OCI-LY3 (cell line): ENCODE data around the gene DMRT2.

Source experiments
- H2AFZ ChIP-seq: fragments of 200-600, 300-600 bp; shearing (Covaris generic); 2 replicates; pipeline ENCODE4 v1.6.0; 2014; ENCODE audit warnings: antibody characterized with exemption, low read depth, low read length
- H3K27ac ChIP-seq: fragments of 200-600, 300-600 bp; sonication (generic); 2 replicates; pipeline ENCODE4 v1.5.1; 2014; ENCODE audit warnings: mild to moderate bottlenecking, low read length, moderate library complexity, mixed read lengths
- H3K27me3 ChIP-seq: fragments of 200-600, 300-600 bp; sonication (generic); 2 replicates; pipeline ENCODE4 v1.6.1; 2014; ENCODE audit warnings: low read depth, low read length, mixed read lengths
- H3K36me3 ChIP-seq: fragments of 200-600, 300-600 bp; sonication (generic); replicated peaks from 2 replicates; pipeline ENCODE3; 2014; ENCODE audit warnings: low read depth, low read length, mixed read lengths
- H3K4me1 ChIP-seq: fragments of 300-600, 200-600 bp; sonication (generic); 2 replicates; pipeline ENCODE4 v1.6.1; 2014; ENCODE audit warnings: low read length, mixed read lengths
- H3K4me2 ChIP-seq: fragments of 200-600, 300-600 bp; sonication (generic); 2 replicates; pipeline ENCODE4 v1.6.1; 2014; ENCODE audit warnings: low read length, mixed read lengths
- H3K4me3 ChIP-seq: fragments of 300-600, 200-600 bp; sonication (generic); 2 replicates; pipeline ENCODE4 v1.5.1; 2014; ENCODE audit warnings: antibody characterized with exemption, mild to moderate bottlenecking, low read length, moderate library complexity
- H3K79me2 ChIP-seq: fragments of 300-600, 200-600 bp; shearing (Covaris generic); 2 replicates; pipeline ENCODE4 v1.6.1; 2014; ENCODE audit warnings: mild to moderate bottlenecking, low read length, mixed read lengths
- H3K9ac ChIP-seq: fragments of 300-600, 200-600 bp; shearing (Covaris generic); 2 replicates; pipeline ENCODE4 v1.6.0; 2014; ENCODE audit warnings: mild to moderate bottlenecking, low read length, moderate library complexity
- H3K9me3 ChIP-seq: fragments of 200-600, 300-600 bp; shearing (Covaris generic); 2 replicates; pipeline ENCODE4 v1.6.1; 2014; ENCODE audit warnings: low read length, mixed read lengths; ENCODE audit not compliant: insufficient read depth
- H4K20me1 ChIP-seq: fragments of 200-600, 300-600 bp; sonication (generic); 2 replicates; pipeline ENCODE4 v1.6.1; 2016; ENCODE audit warnings: low read length, mixed read lengths; ENCODE audit not compliant: insufficient read depth
- EZH2phosphoT487 ChIP-seq: fragments of 200-600 bp; shearing (Covaris generic); IDR thresholded peaks from 2 replicates; pipeline ENCODE4 v1.6.1; 2018; ENCODE audit warnings: antibody characterized with exemption, mixed run types, low read depth
- TF ChIP-seq, protein P1 (sequence below): fragments of 200-600, 300-600 bp; sonication (generic); IDR thresholded peaks from 2 replicates; pipeline ENCODE4 v1.5.1; 2014; ENCODE audit warnings: antibody characterized with exemption, low read length, low read depth

Gene DMRT2

DNA sequence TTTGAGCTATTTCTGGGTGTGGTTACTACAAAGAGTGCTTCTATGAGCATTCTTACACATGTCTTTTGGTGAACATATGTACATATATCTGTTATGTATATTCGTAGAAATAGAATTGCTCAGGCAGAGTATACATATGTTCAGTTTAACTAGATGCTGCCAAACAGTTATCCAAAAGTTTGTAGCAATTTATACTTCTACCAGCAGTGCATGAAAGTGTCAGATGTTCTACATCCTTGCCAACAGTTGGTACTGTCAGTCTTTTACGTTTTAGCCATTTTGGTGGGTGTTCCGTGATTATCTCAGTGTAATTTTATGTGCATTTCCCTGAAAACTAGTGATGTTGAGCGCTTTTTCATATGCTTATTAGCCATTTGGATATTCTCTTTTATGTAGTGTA, 35.9 kb upstream of the DMRT2 start:
- H3K27ac ChIP-seq, result no peak overlapping the region

DNA sequence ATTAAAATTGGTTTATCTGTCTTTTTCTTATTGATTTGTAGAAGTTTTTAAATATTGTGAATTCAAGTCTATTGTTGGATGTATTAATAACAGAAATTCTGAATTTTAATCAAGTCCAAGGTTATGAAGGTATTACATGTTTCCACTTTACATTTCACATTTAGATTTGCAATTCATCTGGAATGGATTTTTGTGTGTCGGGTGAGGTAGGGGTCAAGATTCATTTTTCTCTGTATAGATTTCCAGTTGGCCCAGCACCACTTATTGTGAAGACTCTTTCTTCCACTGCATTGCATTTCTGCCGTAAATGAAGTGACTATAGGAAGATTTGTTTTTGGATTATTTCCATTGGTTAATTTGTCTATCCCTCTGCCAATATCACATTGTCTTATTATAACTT, 35.5 kb upstream of the DMRT2 start:
- Histone ChIP-seq H3K4me1 (no peaks in the 10 kb centered on the region; the same call in 1 of the 2 replicates), H3K27me3 (no peaks in the 10 kb centered on the region), H4K20me1 (no peaks in the 10 kb centered on the region), H3K79me2 (no peaks in the 10 kb centered on the region), H3K9me3 (no peaks in the 10 kb centered on the region), H3K9ac (no peak overlapping the region), H2AFZ (no peak overlapping the region), H3K4me2 (no peak overlapping the region), H3K4me3 (no peak overlapping the region), H3K27ac (no peak overlapping the region), H3K36me3 (no peaks in the 10 kb centered on the region)
- TF ChIP-seq, protein P1, sequence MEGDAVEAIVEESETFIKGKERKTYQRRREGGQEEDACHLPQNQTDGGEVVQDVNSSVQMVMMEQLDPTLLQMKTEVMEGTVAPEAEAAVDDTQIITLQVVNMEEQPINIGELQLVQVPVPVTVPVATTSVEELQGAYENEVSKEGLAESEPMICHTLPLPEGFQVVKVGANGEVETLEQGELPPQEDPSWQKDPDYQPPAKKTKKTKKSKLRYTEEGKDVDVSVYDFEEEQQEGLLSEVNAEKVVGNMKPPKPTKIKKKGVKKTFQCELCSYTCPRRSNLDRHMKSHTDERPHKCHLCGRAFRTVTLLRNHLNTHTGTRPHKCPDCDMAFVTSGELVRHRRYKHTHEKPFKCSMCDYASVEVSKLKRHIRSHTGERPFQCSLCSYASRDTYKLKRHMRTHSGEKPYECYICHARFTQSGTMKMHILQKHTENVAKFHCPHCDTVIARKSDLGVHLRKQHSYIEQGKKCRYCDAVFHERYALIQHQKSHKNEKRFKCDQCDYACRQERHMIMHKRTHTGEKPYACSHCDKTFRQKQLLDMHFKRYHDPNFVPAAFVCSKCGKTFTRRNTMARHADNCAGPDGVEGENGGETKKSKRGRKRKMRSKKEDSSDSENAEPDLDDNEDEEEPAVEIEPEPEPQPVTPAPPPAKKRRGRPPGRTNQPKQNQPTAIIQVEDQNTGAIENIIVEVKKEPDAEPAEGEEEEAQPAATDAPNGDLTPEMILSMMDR, result no peak
- no peak for TF ChIP-seq EZH2phosphoT487

More for the DNA sequence above, 35.9 kb upstream of the DMRT2 start:
- no peak overlapping the region for H3K4me3 ChIP-seq
- H4K20me1 ChIP-seq, result no peaks in the 10 kb centered on the region
- no peaks in the 10 kb centered on the region for H3K9me3 ChIP-seq
- H3K27me3 ChIP-seq, result no peaks in the 10 kb centered on the region
- no peaks in the 10 kb centered on the region for H3K36me3 ChIP-seq
- H2AFZ ChIP-seq, result no peak overlapping the region
- H3K4me1 ChIP-seq, result peaks cover 3% of the 10 kb centered on the region; the same call in 1 of the 2 replicates
- H3K9ac ChIP-seq, result no peak overlapping the region
- TF ChIP-seq, protein P1, result no peak
- no peak for TF ChIP-seq EZH2phosphoT487
- H3K4me2 ChIP-seq, result no peak overlapping the region
- no peaks in the 10 kb centered on the region for H3K79me2 ChIP-seq

DNA sequence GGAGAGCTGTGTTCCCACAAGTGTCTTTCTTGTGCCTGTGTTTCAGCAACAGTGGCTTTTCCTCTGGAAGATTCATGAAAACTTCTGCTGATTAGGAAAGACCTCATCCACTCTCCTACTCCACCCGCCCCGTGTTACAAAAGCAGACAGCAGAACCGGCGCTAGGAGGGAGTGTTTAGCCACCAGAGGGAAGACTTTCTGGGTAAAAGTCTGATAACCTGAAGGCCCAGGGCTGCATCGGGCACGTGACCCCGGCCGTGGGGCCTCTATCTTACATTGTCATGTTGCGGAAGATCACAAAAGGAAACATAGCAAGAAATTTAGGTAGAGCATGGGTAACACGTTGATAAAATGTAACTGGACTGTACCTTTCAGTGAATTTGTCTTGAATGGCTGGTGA, 32.0 kb upstream of the DMRT2 start:
- Histone ChIP-seq H3K4me2 (peak overlapping the region; percentile 38), H3K36me3 (no peaks in the 10 kb centered on the region), H3K27ac (no peak overlapping the region), H2AFZ (peak overlapping the region; percentile 56; the same call in 1 of the 2 replicates), H3K27me3 (peaks cover 3% of the 10 kb centered on the region), H3K4me1 (no peaks in the 10 kb centered on the region; the same call in 1 of the 2 replicates), H3K79me2 (no peaks in the 10 kb centered on the region), H4K20me1 (no peaks in the 10 kb centered on the region), H3K9me3 (no peaks in the 10 kb centered on the region), H3K9ac (no peak overlapping the region), H3K4me3 (peak overlapping the region; percentile 8; the same call in 1 of the 2 replicates)
- TF ChIP-seq EZH2phosphoT487, result no peak
- TF ChIP-seq, protein P1, result peak; percentile 72

DNA sequence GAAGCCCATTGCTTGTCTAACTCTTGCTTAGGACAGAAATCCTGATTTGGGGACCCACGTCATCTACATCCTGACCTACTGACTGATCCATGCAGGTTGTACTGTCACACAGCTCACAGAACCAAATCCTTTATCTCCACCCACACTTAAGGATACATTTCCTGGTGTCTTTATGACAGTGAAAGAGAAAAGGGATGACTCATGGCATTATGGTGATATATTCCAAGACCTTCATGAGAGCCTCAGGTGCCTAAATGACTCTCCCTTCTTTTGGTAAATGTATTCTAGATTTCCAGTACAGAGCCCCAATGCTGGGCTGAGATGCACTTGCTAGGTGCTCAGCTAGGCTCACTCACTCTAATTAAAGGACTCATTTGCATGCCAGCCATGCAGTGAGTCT, 26.0 kb upstream of the DMRT2 start:
- Histone ChIP-seq H3K27ac (no peak overlapping the region), H3K4me3 (no peak overlapping the region), H4K20me1 (no peaks in the 10 kb centered on the region), H3K9ac (no peak overlapping the region), H3K79me2 (no peaks in the 10 kb centered on the region), H3K36me3 (no peaks in the 10 kb centered on the region), H2AFZ (no peak overlapping the region), H3K4me2 (no peak overlapping the region), H3K27me3 (peaks cover 3% of the 10 kb centered on the region), H3K4me1 (no peaks in the 10 kb centered on the region), H3K9me3 (no peaks in the 10 kb centered on the region)
- TF ChIP-seq, protein P1, result no peak
- TF ChIP-seq EZH2phosphoT487, result no peak
